Activated naive CD8-positive, alpha-beta T cell treated with anti-CD3 and anti-CD28 coated beads, Interleukin-2, amount 50 U/mL, for 16 hours (primary cell): Measurements from ENCODE around the gene CCAR1.
"Not testable (repeated sequence)": the region's sequence is repeated elsewhere in the genome, so short reads cannot be mapped to it uniquely, and the experiment has no call there.

Experiments
- DNase-seq: peaks from one replicate; pipeline ENCODE4 v3.0.0-alpha.2; 2020; ENCODE audit warnings: low read depth, low spot score

Gene CCAR1

DNA sequence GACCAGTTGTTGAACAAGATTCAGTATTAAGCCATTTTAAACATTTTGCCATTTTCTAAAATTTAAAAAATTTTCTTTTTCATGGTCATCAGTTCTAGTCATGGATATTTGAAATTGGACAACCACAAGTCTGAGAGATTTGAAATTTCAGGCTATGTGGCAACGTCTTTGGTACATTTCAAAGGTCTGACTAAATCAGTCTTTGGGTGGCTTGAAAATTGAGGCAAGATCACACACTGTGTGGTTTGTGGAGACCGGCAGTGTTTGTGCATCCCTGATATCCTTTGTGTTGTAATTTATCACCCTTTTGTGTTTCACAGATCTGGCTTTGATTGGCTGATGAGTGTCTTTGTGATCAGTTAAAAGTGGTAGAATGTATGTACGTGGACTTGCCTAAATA lies 35.7 kb downstream of the CCAR1 start:
- DNase-seq, result no peak

- no peak for DNase-seq
These were observed 38.3 kb downstream of the CCAR1 start for GRCh38 chr10:68759223-68759863.

DNA sequence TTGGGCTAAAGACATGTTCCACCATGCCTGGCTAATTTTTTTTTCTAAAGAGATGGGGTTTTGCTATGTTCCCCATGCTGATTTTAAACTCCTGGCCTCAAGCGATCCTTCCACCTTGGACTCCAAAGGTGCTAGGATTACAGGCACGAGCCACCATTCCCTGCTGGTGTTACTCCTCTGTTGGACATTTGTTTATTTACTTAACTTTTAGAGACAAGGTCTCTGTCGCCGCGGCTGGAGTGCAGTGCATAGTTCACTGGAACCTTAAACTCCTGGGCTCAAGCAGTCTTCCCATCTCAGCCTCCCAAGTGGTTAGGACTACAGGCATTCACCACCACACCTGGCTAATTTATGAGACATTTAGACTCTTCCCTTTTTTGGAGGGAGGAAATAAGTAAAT lies 38.9 kb downstream of the CCAR1 start:
- no peak for DNase-seq

GRCh38 chr10:68767407-68767806 lies 46.4 kb downstream of the CCAR1 start:
- DNase-seq, result not testable (repeated sequence)

DNA sequence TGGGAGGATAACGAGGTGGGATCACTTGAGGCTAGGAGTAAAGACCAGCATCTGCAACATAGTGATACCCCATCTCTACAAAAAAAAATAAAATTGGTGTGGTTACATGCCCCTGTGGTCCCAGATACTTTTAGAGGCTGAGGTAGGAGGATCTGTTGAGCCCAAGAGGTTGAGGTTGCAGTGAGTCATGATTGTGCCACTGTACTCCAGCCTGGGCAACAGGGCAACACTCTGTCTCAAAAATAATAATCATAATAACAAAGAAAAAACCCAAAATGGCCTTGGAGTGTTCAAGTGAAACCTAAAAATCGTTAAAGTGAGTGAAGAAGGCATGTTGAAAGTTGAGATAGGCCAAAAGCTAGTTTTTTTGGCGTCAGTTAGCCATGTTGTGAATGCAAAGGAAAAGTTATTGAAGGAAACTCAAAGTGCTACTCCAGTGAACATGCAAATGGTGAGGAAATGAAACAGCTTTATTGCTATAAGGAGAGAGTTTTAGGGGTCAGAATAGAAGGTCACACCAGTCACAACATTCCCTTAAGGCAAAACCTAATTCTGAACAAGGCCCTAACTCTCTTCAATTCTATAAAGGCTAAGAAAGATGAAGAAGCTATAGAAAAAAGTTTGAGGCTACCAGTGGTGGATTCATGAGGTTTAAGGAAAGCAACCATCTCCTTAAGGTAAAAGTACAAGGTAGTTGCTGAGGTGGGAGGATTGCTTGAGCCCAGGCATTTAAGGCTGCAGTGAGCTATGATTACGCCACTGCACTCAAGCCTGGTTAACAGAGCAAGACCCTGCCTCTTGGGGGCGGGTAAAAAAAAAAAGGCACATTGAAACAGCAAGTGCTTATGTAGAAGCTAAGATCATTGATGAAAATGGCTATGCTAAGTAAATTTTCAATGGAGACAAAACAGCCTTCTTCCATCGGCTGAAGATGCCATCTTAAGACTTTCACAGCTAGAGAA lies 60.9 kb downstream of the CCAR1 start:
- DNase-seq, result no peak

- DNase-seq, result no peak
These were observed 63.4 kb downstream of the CCAR1 start for GRCh38 chr10:68784476-68784875.

- no peak for DNase-seq
These were observed 66.8 kb downstream of the CCAR1 start for GRCh38 chr10:68787813-68788212.

GRCh38 chr10:68790476-68790875 lies 69.4 kb downstream of the CCAR1 start:
- no peak for DNase-seq

DNA sequence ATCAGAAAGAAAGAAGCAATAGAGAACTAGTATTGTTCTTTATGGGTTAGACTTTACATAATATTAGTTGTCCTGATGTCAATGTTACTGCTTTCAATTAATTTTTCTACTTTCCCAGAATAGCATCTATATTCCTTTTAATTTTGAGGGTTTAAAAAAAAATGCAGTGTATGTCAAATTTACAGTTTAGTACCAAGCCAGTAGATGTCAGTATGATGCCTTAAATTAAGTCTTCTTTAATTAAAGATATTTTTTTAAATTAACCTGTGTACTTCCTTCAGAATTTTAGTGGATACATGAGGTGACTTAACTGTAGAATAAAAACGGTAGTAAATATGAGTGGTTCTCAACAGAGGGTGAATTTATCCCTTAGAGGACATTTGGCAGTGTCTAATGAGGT lies 71.1 kb downstream of the CCAR1 start:
- DNase-seq, result no peak

GRCh38 chr10:68795886-68796532 lies 75.0 kb downstream of the CCAR1 start:
- no peak for DNase-seq

GRCh38 chr10:68796605-68797004 lies 75.6 kb downstream of the CCAR1 start:
- no peak for DNase-seq

GRCh38 chr10:68800211-68800610 lies 79.2 kb downstream of the CCAR1 start:
- DNase-seq, result no peak

GRCh38 chr10:68804692-68805091 lies 83.7 kb downstream of the CCAR1 start:
- no peak for DNase-seq

GRCh38 chr10:68810830-68811229 lies 89.8 kb downstream of the CCAR1 start:
- DNase-seq, result not testable (repeated sequence)

DNA sequence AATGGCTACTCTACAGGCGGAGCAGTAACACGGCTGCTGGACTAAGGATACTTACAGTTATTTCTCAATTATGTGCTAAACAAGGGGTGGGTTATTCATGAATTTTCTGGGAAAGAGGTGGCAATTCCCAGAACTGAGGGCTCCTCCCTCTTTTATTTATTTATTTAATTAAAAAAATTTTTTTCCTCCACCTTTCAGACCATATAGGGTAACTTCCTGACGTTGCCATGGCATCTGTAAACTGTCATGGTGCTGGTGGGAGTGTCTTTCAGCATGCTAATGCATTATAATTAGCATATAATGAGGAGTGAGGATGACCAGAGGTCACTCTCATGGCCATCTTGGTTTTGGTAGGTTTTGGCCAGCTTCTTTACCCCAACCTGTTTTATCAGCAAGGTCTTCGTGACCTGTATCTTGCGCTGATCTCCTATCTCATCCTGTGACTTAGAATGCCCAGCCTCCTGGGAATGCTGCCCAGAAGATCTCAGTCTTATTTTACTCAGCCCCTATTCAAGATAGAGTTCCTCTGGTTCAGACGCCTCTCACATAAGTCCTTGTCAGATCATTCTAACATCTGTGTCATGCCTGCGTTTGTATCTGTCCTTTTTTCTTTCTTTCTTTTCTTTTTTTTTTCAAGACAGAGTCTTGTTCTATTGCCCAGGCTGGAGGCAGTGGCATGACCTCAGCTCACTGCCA lies 90.4 kb downstream of the CCAR1 start:
- no peak for DNase-seq

- no peak for DNase-seq
These were observed 91.4 kb downstream of the CCAR1 start for GRCh38 chr10:68812420-68812819.

GRCh38 chr10:68813559-68813958 lies 92.5 kb downstream of the CCAR1 start:
- DNase-seq, result no peak

DNA sequence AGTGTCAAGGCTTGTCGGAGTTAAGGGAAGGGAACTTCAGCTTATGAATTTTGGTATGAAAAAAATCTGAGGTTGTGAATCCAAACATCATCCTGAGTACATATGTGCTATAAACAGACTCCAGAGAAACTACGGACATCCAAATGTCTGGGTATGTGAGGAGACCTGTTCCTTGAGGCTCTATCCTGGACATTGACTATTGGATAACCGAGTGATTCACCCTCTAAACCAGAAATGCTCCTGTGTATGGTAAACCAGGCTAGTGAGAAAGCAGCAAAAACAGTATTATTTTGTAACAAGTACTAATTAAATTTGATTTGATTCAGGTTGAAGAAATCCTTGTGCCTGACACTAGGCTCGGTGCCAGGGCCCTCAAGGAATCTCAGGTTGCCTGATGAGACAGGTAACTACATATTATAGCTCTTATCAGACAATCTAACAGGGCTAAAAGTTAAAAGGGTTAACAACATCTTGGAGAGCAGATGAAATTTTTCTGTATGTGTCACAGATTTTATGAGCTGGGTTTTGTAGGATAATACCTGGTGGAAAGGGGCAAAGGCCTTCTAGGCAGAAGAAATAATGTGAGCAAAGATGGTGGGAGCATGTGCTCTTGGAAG lies 95.9 kb downstream of the CCAR1 start:
- DNase-seq, result no peak

GRCh38 chr10:68820359-68820758 lies 99.3 kb downstream of the CCAR1 start:
- not testable (repeated sequence) for DNase-seq

- not testable (repeated sequence) for DNase-seq
These were observed 101.6 kb downstream of the CCAR1 start for GRCh38 chr10:68822626-68823025.
